Muscle layer of duodenum (tissue), 2 donors: ENCODE measurements around the gene ANTXR1.

Experiments used
- H3K27ac ChIP-seq: one replicate; pipeline ENCODE4 v1.7.0; 2013; ENCODE audit warnings: mild to moderate bottlenecking, low read length
- H3K27me3 ChIP-seq: one replicate; pipeline ENCODE4 v1.7.0; 2013; ENCODE audit warnings: low read depth, mild to moderate bottlenecking, control low read depth, low read length
- H3K36me3 ChIP-seq, 2 donors: one replicate each; pipeline ENCODE4 v1.7.0; 2013; ENCODE audit warnings: low read length in 2 of 2, control low read depth in 1 of 2, mild to moderate bottlenecking in 1 of 2; ENCODE audit not compliant: insufficient read depth in 2 of 2, control insufficient read depth in 1 of 2
- H3K4me1 ChIP-seq, 2 donors: one replicate each; pipeline ENCODE4 v1.7.0; 2013; ENCODE audit warnings: low read length in 2 of 2, mild to moderate bottlenecking in 2 of 2, control low read depth in 1 of 2, moderate library complexity in 1 of 2; ENCODE audit not compliant: insufficient read depth in 2 of 2, control insufficient read depth in 1 of 2
- H3K4me3 ChIP-seq, 2 donors: one replicate each; pipeline ENCODE4 v1.7.0; 2013; ENCODE audit warnings: low read length in 2 of 2, low read depth in 1 of 2, mild to moderate bottlenecking in 1 of 2
- H3K9me3 ChIP-seq, 2 donors: one replicate each; pipeline ENCODE4 v1.7.0; 2013; ENCODE audit warnings: low read length in 2 of 2, control low read depth in 1 of 2, mild to moderate bottlenecking in 1 of 2; ENCODE audit not compliant: control insufficient read depth in 1 of 2
- donor health status: healthy.

Gene ANTXR1

GRCh38 chr2:69178756-69179155 lies 165.8 kb downstream of the ANTXR1 start:
- Histone ChIP-seq H3K27ac (peak overlapping the region; percentile 91), H3K4me1 (peaks cover 7 to 29% of the 10 kb centered on the region in 2 donors)

GRCh38 chr2:69180227-69180626 lies 167.2 kb downstream of the ANTXR1 start:
- Histone ChIP-seq H3K4me1 (peaks cover 7 to 29% of the 10 kb centered on the region in 2 donors), H3K27me3 (no peaks in the 10 kb centered on the region), H3K4me3 (no peak overlapping the region), H3K9me3 (no peaks in the 10 kb centered on the region), H3K27ac (no peak overlapping the region), H3K36me3 (peaks cover 5 to 38% of the 10 kb centered on the region in 2 donors)

More at GRCh38 chr2:69178756-69179155, 165.8 kb downstream of the ANTXR1 start:
- no peak overlapping the region for H3K4me3 ChIP-seq
- peaks cover 5 to 27% of the 10 kb centered on the region in 2 donors for H3K36me3 ChIP-seq
- no peaks in the 10 kb centered on the region for H3K9me3 ChIP-seq
- H3K27me3 ChIP-seq: no peaks in the 10 kb centered on the region

- H3K9me3 ChIP-seq: no peaks in the 10 kb centered on the region
- H3K27me3 ChIP-seq: no peaks in the 10 kb centered on the region
- H3K27ac ChIP-seq: no peak overlapping the region
- H3K36me3 ChIP-seq: peaks cover 5 to 42% of the 10 kb centered on the region in 2 donors
- H3K4me1 ChIP-seq: peaks cover 7 to 24% of the 10 kb centered on the region in 2 donors
- H3K4me3 ChIP-seq: no peak overlapping the region
These were observed 168.0 kb downstream of the ANTXR1 start for GRCh38 chr2:69180974-69181373.

GRCh38 chr2:69181806-69182427 lies 168.9 kb downstream of the ANTXR1 start:
- peaks cover 5 to 16% of the 10 kb centered on the region in 2 donors for H3K4me1 ChIP-seq
- no peak overlapping the region for H3K4me3 ChIP-seq
- no peaks in the 10 kb centered on the region for H3K27me3 ChIP-seq
- no peak overlapping the region for H3K27ac ChIP-seq
- H3K36me3 ChIP-seq: peaks cover 5 to 46% of the 10 kb centered on the region in 2 donors
- H3K9me3 ChIP-seq: no peaks in the 10 kb centered on the region

GRCh38 chr2:69183659-69184058 lies 170.7 kb downstream of the ANTXR1 start:
- no peak overlapping the region for H3K4me3 ChIP-seq
- H3K36me3 ChIP-seq: peaks cover 5 to 41% of the 10 kb centered on the region in 2 donors
- H3K27ac ChIP-seq: no peak overlapping the region
- H3K9me3 ChIP-seq: no peaks in the 10 kb centered on the region
- peaks cover 0 to 16% of the 10 kb centered on the region in 2 donors for H3K4me1 ChIP-seq
- no peaks in the 10 kb centered on the region for H3K27me3 ChIP-seq

- H3K4me3 ChIP-seq: no peak overlapping the region
- H3K4me1 ChIP-seq: peaks cover 0 to 18% of the 10 kb centered on the region in 2 donors
- H3K27ac ChIP-seq: no peak overlapping the region
- H3K36me3 ChIP-seq: peaks cover 5 to 41% of the 10 kb centered on the region in 2 donors
- no peaks in the 10 kb centered on the region for H3K27me3 ChIP-seq
- no peaks in the 10 kb centered on the region for H3K9me3 ChIP-seq
These were observed 171.2 kb downstream of the ANTXR1 start for GRCh38 chr2:69184224-69184623.

- Histone ChIP-seq H3K27me3 (no peaks in the 10 kb centered on the region), H3K27ac (no peak overlapping the region), H3K36me3 (peaks cover 5 to 41% of the 10 kb centered on the region in 2 donors), H3K9me3 (no peaks in the 10 kb centered on the region), H3K4me1 (peaks cover 0 to 14% of the 10 kb centered on the region in 2 donors), H3K4me3 (no peak overlapping the region)
These were observed 172.8 kb downstream of the ANTXR1 start for GRCh38 chr2:69185807-69186206.

GRCh38 chr2:69186614-69187013 lies 173.6 kb downstream of the ANTXR1 start:
- no peak overlapping the region for H3K4me3 ChIP-seq
- H3K27me3 ChIP-seq: no peaks in the 10 kb centered on the region
- H3K9me3 ChIP-seq: no peaks in the 10 kb centered on the region
- H3K36me3 ChIP-seq: peaks cover 5 to 38% of the 10 kb centered on the region in 2 donors
- peaks cover 0 to 19% of the 10 kb centered on the region in 2 donors for H3K4me1 ChIP-seq
- H3K27ac ChIP-seq: no peak overlapping the region

GRCh38 chr2:69188182-69188900 lies 175.4 kb downstream of the ANTXR1 start:
- no peaks in the 10 kb centered on the region for H3K27me3 ChIP-seq
- peaks cover 0 to 33% of the 10 kb centered on the region in 2 donors for H3K36me3 ChIP-seq
- H3K4me3 ChIP-seq: no peak overlapping the region
- no peaks in the 10 kb centered on the region for H3K9me3 ChIP-seq
- peaks cover 0 to 19% of the 10 kb centered on the region in 2 donors for H3K4me1 ChIP-seq
- no peak overlapping the region for H3K27ac ChIP-seq

- no peaks in the 10 kb centered on the region for H3K27me3 ChIP-seq
- H3K4me3 ChIP-seq: no peak overlapping the region
- H3K9me3 ChIP-seq: no peaks in the 10 kb centered on the region
- H3K36me3 ChIP-seq: peaks cover 0 to 21% of the 10 kb centered on the region in 2 donors
- H3K4me1 ChIP-seq: peaks cover 0 to 28% of the 10 kb centered on the region in 2 donors
- H3K27ac ChIP-seq: no peak overlapping the region
These were observed 177.9 kb downstream of the ANTXR1 start for GRCh38 chr2:69190743-69191404.

- no peaks in the 10 kb centered on the region for H3K9me3 ChIP-seq
These were observed 178.7 kb downstream of the ANTXR1 start for GRCh38 chr2:69191634-69192033.

More at GRCh38 chr2:69191634-69192033, 178.7 kb downstream of the ANTXR1 start:
- no peak overlapping the region for H3K27ac ChIP-seq
- no peaks in the 10 kb centered on the region for H3K27me3 ChIP-seq
- peaks cover 0 to 16% of the 10 kb centered on the region in 2 donors for H3K36me3 ChIP-seq
- H3K4me1 ChIP-seq: peaks cover 0 to 35% of the 10 kb centered on the region in 2 donors
- H3K4me3 ChIP-seq: no peak overlapping the region
